Fibroblast of lung (primary cell): ENCODE data around the gene PACSIN2.

Source experiments
- CTCF ChIP-seq, 2 donors: IDR thresholded peaks in 1 of 2; conservative IDR thresholded peaks in 1 of 2; 1 replicate in 1 of 2; 2 replicates in 1 of 2; pipeline ENCODE4 v1.5.1; 2011 to 2012; ENCODE audit warnings: low read length in 2 of 2, control low read depth in 1 of 2, inconsistent platforms in 1 of 2, low read depth in 1 of 2, mild to moderate bottlenecking in 1 of 2
- EZH2 ChIP-seq: IDR thresholded peaks from 2 replicates; pipeline ENCODE4 v1.5.1; 2012; ENCODE audit warnings: low read length, control low read depth, mild to moderate bottlenecking; ENCODE audit errors: missing control alignments

GRCh38 chr22:42957958-42958357 lies 57.0 kb downstream of the PACSIN2 start:
- TF ChIP-seq EZH2 (no peak), CTCF (conservative IDR thresholded peaks at IDR 0.05 in 1 of 2, IDR thresholded peaks at IDR 0.05 in 1 of 2; ENCODE audit: low read depth in 1 of 2, low read length in 2 of 2) (no peak)
